MM.1S (cell line): ENCODE results near the gene SEMA4B.

Experiments used
- DNase-seq: peaks from one replicate; pipeline ENCODE4 v3.0.0-alpha.2; 2015
- H2AFZ ChIP-seq: fragments of 300-600 bp; sonication (generic); 2 replicates; pipeline ENCODE4 v1.6.0; 2016; ENCODE audit warnings: antibody characterized with exemption, low read length
- H3F3A ChIP-seq: fragments of 300-600 bp; sonication (generic); 2 replicates; pipeline ENCODE4 v1.6.1; 2016; ENCODE audit warnings: mild to moderate bottlenecking, antibody characterized with exemption, low read length, moderate library complexity, mixed read lengths; ENCODE audit not compliant: insufficient read depth
- H3K27ac ChIP-seq: fragments of 300-600 bp; sonication (generic); 2 replicates; pipeline ENCODE4 v1.5.1; 2016; ENCODE audit warnings: mild to moderate bottlenecking, low read length
- H3K27me3 ChIP-seq: fragments of 300-600 bp; sonication (generic); replicated peaks from 2 replicates; pipeline ENCODE4 v1.6.0; 2016; ENCODE audit warnings: low read length; ENCODE audit not compliant: insufficient read depth
- H3K36me3 ChIP-seq: fragments of 300-600 bp; sonication (generic); replicated peaks from 2 replicates; pipeline ENCODE4 v1.6.1; 2016; ENCODE audit warnings: mild to moderate bottlenecking, low read length, mixed read lengths; ENCODE audit not compliant: insufficient read depth
- H3K4me1 ChIP-seq: fragments of 300-600 bp; sonication (generic); 2 replicates; pipeline ENCODE4 v1.6.1; 2016; ENCODE audit warnings: low read length, mixed read lengths
- H3K4me2 ChIP-seq: fragments of 300-600 bp; sonication (generic); 2 replicates; pipeline ENCODE4 v1.6.0; 2016; ENCODE audit warnings: low read depth, low read length
- H3K4me3 ChIP-seq: fragments of 300-600 bp; sonication (generic); 2 replicates; pipeline ENCODE4 v1.5.1; 2016; ENCODE audit warnings: low read length, mixed read lengths
- H3K79me2 ChIP-seq: fragments of 300-600 bp; sonication (generic); 2 replicates; pipeline ENCODE4 v1.6.1; 2016; ENCODE audit warnings: mixed run types, low read length, mixed read lengths
- H3K9ac ChIP-seq: fragments of 300-600 bp; sonication (generic); 2 replicates; pipeline ENCODE4 v1.6.1; 2016; ENCODE audit warnings: low read length, mixed read lengths
- H3K9me2 ChIP-seq: fragments of 300-600 bp; sonication (generic); replicated peaks from 2 replicates; pipeline ENCODE4 v1.6.1; 2016; ENCODE audit warnings: mild to moderate bottlenecking, low read length, mixed read lengths; ENCODE audit not compliant: insufficient read depth
- H3K9me3 ChIP-seq: fragments of 300-600 bp; sonication (generic); replicated peaks from 2 replicates; pipeline ENCODE4 v1.6.1; 2016; ENCODE audit warnings: mild to moderate bottlenecking, low read length, mixed read lengths; ENCODE audit not compliant: insufficient read depth
- H4K20me1 ChIP-seq: fragments of 300-600 bp; sonication (generic); 2 replicates; pipeline ENCODE4 v1.6.1; 2016; ENCODE audit warnings: mild to moderate bottlenecking, low read length, moderate library complexity, mixed read lengths; ENCODE audit not compliant: insufficient read depth
- EZH2 ChIP-seq: fragments of 300-600 bp; sonication (generic); optimal IDR thresholded peaks from 2 replicates; pipeline ENCODE3; 2017; ENCODE audit warnings: low read depth, mild to moderate bottlenecking, antibody characterized with exemption, low read length, mixed read lengths
- EZH2phosphoT487 ChIP-seq: fragments of 300-600 bp; sonication (generic); IDR thresholded peaks from 2 replicates; pipeline ENCODE4 v1.6.1; 2018; ENCODE audit warnings: antibody characterized with exemption, low read length
- TF ChIP-seq, protein P1 (sequence below): fragments of 300-600 bp; sonication (generic); IDR thresholded peaks from 2 replicates; pipeline ENCODE4 v1.5.1; 2016; ENCODE audit warnings: antibody characterized with exemption, low read length, mixed read lengths

SEMA4B gene

GRCh38 chr15:90223441-90224165 lies 22.5 kb downstream of the SEMA4B start:
- H3K4me1 ChIP-seq = no peaks in the 10 kb centered on the region
- no peak overlapping the region for H2AFZ ChIP-seq
- no peaks in the 10 kb centered on the region for H4K20me1 ChIP-seq
- peaks cover 3% of the 10 kb centered on the region; the same call in 1 of the 2 replicates for H3K36me3 ChIP-seq
- TF ChIP-seq, protein P1, sequence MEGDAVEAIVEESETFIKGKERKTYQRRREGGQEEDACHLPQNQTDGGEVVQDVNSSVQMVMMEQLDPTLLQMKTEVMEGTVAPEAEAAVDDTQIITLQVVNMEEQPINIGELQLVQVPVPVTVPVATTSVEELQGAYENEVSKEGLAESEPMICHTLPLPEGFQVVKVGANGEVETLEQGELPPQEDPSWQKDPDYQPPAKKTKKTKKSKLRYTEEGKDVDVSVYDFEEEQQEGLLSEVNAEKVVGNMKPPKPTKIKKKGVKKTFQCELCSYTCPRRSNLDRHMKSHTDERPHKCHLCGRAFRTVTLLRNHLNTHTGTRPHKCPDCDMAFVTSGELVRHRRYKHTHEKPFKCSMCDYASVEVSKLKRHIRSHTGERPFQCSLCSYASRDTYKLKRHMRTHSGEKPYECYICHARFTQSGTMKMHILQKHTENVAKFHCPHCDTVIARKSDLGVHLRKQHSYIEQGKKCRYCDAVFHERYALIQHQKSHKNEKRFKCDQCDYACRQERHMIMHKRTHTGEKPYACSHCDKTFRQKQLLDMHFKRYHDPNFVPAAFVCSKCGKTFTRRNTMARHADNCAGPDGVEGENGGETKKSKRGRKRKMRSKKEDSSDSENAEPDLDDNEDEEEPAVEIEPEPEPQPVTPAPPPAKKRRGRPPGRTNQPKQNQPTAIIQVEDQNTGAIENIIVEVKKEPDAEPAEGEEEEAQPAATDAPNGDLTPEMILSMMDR = no peak
- TF ChIP-seq EZH2 = no peak
- TF ChIP-seq EZH2phosphoT487 = no peak
- H3F3A ChIP-seq = no peaks in the 10 kb centered on the region
- DNase-seq = no peak
- H3K9ac ChIP-seq = no peak overlapping the region
- H3K27me3 ChIP-seq = no peaks in the 10 kb centered on the region
- H3K9me3 ChIP-seq = no peaks in the 10 kb centered on the region
- H3K4me3 ChIP-seq = no peak overlapping the region
- H3K9me2 ChIP-seq = no peaks in the 10 kb centered on the region
- no peak overlapping the region for H3K4me2 ChIP-seq
- H3K27ac ChIP-seq = no peak overlapping the region
- no peaks in the 10 kb centered on the region for H3K79me2 ChIP-seq

DNA sequence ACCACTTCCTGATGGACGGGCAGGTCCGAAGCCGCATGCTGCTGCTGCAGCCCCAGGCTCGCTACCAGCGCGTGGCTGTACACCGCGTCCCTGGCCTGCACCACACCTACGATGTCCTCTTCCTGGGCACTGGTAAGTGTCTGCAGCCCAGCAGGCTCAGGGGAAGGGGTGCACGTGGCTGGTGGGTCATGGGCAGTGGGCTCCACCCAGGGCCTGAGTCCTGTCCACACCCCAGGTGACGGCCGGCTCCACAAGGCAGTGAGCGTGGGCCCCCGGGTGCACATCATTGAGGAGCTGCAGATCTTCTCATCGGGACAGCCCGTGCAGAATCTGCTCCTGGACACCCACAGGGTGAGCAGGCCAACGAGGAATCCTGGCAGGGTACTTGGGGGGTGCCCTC lies 23.9 kb downstream of the SEMA4B start:
- Histone ChIP-seq H3K79me2 (no peaks in the 10 kb centered on the region), H3K4me1 (no peaks in the 10 kb centered on the region), H2AFZ (no peak overlapping the region), H3K36me3 (peaks cover 6% of the 10 kb centered on the region; the same call in 1 of the 2 replicates), H3F3A (no peaks in the 10 kb centered on the region), H3K4me2 (no peak overlapping the region), H4K20me1 (no peaks in the 10 kb centered on the region), H3K9ac (no peak overlapping the region), H3K4me3 (no peak overlapping the region), H3K27me3 (no peaks in the 10 kb centered on the region), H3K9me2 (no peaks in the 10 kb centered on the region), H3K9me3 (no peaks in the 10 kb centered on the region), H3K27ac (no peak overlapping the region)
- no peak for DNase-seq
- TF ChIP-seq, protein P1 = no peak
- no peak for TF ChIP-seq EZH2phosphoT487
- TF ChIP-seq EZH2 = no peak

GRCh38 chr15:90225504-90226234 lies 24.5 kb downstream of the SEMA4B start:
- no peak for TF ChIP-seq EZH2
- no peak for TF ChIP-seq EZH2phosphoT487
- TF ChIP-seq, protein P1 = no peak
- no peaks in the 10 kb centered on the region for H3K79me2 ChIP-seq
- H3K4me2 ChIP-seq = no peak overlapping the region
- no peaks in the 10 kb centered on the region for H3K9me3 ChIP-seq
- no peak for DNase-seq
- no peak overlapping the region for H3K9ac ChIP-seq
- H3K36me3 ChIP-seq = peaks cover 9% of the 10 kb centered on the region; the same call in 1 of the 2 replicates
- H4K20me1 ChIP-seq = no peaks in the 10 kb centered on the region
- H3K4me1 ChIP-seq = no peaks in the 10 kb centered on the region
- no peaks in the 10 kb centered on the region for H3F3A ChIP-seq
- H3K27me3 ChIP-seq = no peaks in the 10 kb centered on the region
- H3K9me2 ChIP-seq = no peaks in the 10 kb centered on the region
- H3K27ac ChIP-seq = no peak overlapping the region
- H3K4me3 ChIP-seq = no peak overlapping the region
- no peak overlapping the region for H2AFZ ChIP-seq
